SU-DHL-6 (cell line): ENCODE measurements around the gene BCL2L11.
A peak's percentile ranks its signal among the peaks of the same experiment; 100 is the strongest.

Experiments
- H2AFZ ChIP-seq: fragments of 200-600 bp; sonication (generic); 2 replicates; pipeline ENCODE4 v1.6.1; 2014; ENCODE audit warnings: low read depth, mild to moderate bottlenecking, moderate library complexity, mixed read lengths, antibody characterized with exemption, low read length; ENCODE audit not compliant: severe bottlenecking
- H3F3A ChIP-seq: fragments of 200-600 bp; shearing (Covaris generic); 2 replicates; pipeline ENCODE4 v1.6.0; 2016; ENCODE audit warnings: antibody characterized with exemption, mild to moderate bottlenecking; ENCODE audit not compliant: insufficient read depth
- H3K27ac ChIP-seq: fragments of 200-600 bp; sonication (generic); 2 replicates; pipeline ENCODE4 v1.5.1; 2016; ENCODE audit warnings: low read depth, mild to moderate bottlenecking, low read length, moderate library complexity, mixed read lengths
- H3K27me3 ChIP-seq: fragments of 200-600 bp; sonication (generic), shearing (Covaris generic); 2 replicates; pipeline ENCODE4 v1.6.0; 2014; ENCODE audit warnings: mild to moderate bottlenecking, low read length
- H3K36me3 ChIP-seq: fragments of 200-600 bp; sonication (generic); 2 replicates; pipeline ENCODE4 v1.6.1; 2014; ENCODE audit warnings: mild to moderate bottlenecking, low read length, mixed read lengths
- H3K4me2 ChIP-seq: fragments of 300-600, 200-600 bp; shearing (Covaris generic), sonication (generic); 2 replicates; pipeline ENCODE4 v1.6.0; 2014; ENCODE audit warnings: low read length, low read depth, mild to moderate bottlenecking; ENCODE audit not compliant: poor library complexity, severe bottlenecking
- H3K4me3 ChIP-seq: fragments of 200-600 bp; sonication (generic); 2 replicates; pipeline ENCODE4 v1.5.1; 2014; ENCODE audit warnings: antibody characterized with exemption, low read length, mild to moderate bottlenecking, mixed read lengths; ENCODE audit not compliant: insufficient read depth, poor library complexity, severe bottlenecking
- H3K79me2 ChIP-seq: fragments of 200-600 bp; sonication (generic); 2 replicates; pipeline ENCODE4 v1.6.1; 2014; ENCODE audit warnings: mild to moderate bottlenecking, low read length, moderate library complexity; ENCODE audit not compliant: insufficient read depth
- H3K9ac ChIP-seq: fragments of 200-600 bp; sonication (generic); 2 replicates; pipeline ENCODE4 v1.7.0; 2014; ENCODE audit warnings: mild to moderate bottlenecking, low read length
- H3K9me2 ChIP-seq: fragments of 200-600 bp; sonication (generic); replicated peaks from 2 replicates; pipeline ENCODE4 v1.6.1; 2014; ENCODE audit warnings: low read length; ENCODE audit not compliant: insufficient read depth
- H3K9me3 ChIP-seq: fragments of 200-600 bp; sonication (generic); 2 replicates; pipeline ENCODE4 v1.6.1; 2014; ENCODE audit warnings: low read length, mixed read lengths; ENCODE audit not compliant: insufficient read depth
- H4K20me1 ChIP-seq: fragments of 200-600 bp; sonication (generic); 2 replicates; pipeline ENCODE4 v1.6.1; 2014; ENCODE audit warnings: low read depth, mild to moderate bottlenecking, antibody characterized with exemption, low read length, moderate library complexity, mixed read lengths
- CTCF ChIP-seq: fragments of 200-600 bp; sonication (generic); IDR thresholded peaks from one replicate; pipeline ENCODE4 v1.5.1; 2017; ENCODE audit warnings: antibody characterized with exemption, mild to moderate bottlenecking, low read length, moderate library complexity; ENCODE audit not compliant: insufficient read depth, poor library complexity, severe bottlenecking
- EZH2phosphoT487 ChIP-seq: fragments of 200-600 bp; sonication (generic), shearing (Covaris generic); conservative IDR thresholded peaks from 2 replicates; pipeline ENCODE4 v1.6.1; 2018; ENCODE audit warnings: mild to moderate bottlenecking, antibody characterized with exemption, low read length, moderate library complexity, mixed read lengths

BCL2L11 gene

GRCh38 chr2:111128096-111128495, 7.4 kb downstream of the BCL2L11 start:
- no peak overlapping the region for H3K4me2 ChIP-seq
- no peak overlapping the region for H2AFZ ChIP-seq
- no peak overlapping the region for H3K9ac ChIP-seq
- no peaks in the 10 kb centered on the region for H3K9me2 ChIP-seq
- no peaks in the 10 kb centered on the region for H3F3A ChIP-seq
- no peaks in the 10 kb centered on the region for H3K9me3 ChIP-seq
- TF ChIP-seq CTCF = no peak
- no peak for TF ChIP-seq EZH2phosphoT487
- no peak overlapping the region for H3K27ac ChIP-seq
- H3K4me3 ChIP-seq = no peak overlapping the region
- peaks cover 33% of the 10 kb centered on the region for H3K36me3 ChIP-seq
- H3K79me2 ChIP-seq = peaks cover 64% of the 10 kb centered on the region
- H4K20me1 ChIP-seq = peaks cover 4% of the 10 kb centered on the region; the same call in 1 of the 2 replicates
- H3K27me3 ChIP-seq = no peaks in the 10 kb centered on the region

GRCh38 chr2:111133603-111134002, 12.9 kb downstream of the BCL2L11 start:
- TF ChIP-seq EZH2phosphoT487 (no peak), CTCF (no peak)
- H3K9me3 ChIP-seq = no peaks in the 10 kb centered on the region
- peaks cover 3% of the 10 kb centered on the region; the same call in 1 of the 2 replicates for H4K20me1 ChIP-seq
- H3K9ac ChIP-seq = no peak overlapping the region
- no peak overlapping the region for H3K4me3 ChIP-seq
- H3K79me2 ChIP-seq = peaks cover 80% of the 10 kb centered on the region
- peaks cover 8% of the 10 kb centered on the region; the same call in 1 of the 2 replicates for H3K36me3 ChIP-seq
- peak overlapping the region; percentile 25 for H3K4me2 ChIP-seq
- no peaks in the 10 kb centered on the region for H3K9me2 ChIP-seq
- H3K27me3 ChIP-seq = no peaks in the 10 kb centered on the region
- no peak overlapping the region for H2AFZ ChIP-seq
- H3K27ac ChIP-seq = peak overlapping the region; percentile 26; the same call in 1 of the 2 replicates
- H3F3A ChIP-seq = no peaks in the 10 kb centered on the region

GRCh38 chr2:111134055-111134454, 13.3 kb downstream of the BCL2L11 start:
- Histone ChIP-seq H4K20me1 (peaks cover 3% of the 10 kb centered on the region; the same call in 1 of the 2 replicates), H3K36me3 (peaks cover 7% of the 10 kb centered on the region; the same call in 1 of the 2 replicates), H3K9me2 (no peaks in the 10 kb centered on the region), H3F3A (no peaks in the 10 kb centered on the region), H3K27ac (0 out of 2 replicates have a peak overlapping the region, but pooled peaks have one; percentile 26), H3K9me3 (no peaks in the 10 kb centered on the region), H2AFZ (no peak overlapping the region), H3K9ac (no peak overlapping the region), H3K79me2 (peaks cover 85% of the 10 kb centered on the region), H3K4me2 (no peak overlapping the region), H3K27me3 (no peaks in the 10 kb centered on the region), H3K4me3 (no peak overlapping the region)
- TF ChIP-seq EZH2phosphoT487 (no peak), CTCF (no peak)
